ENCODE results near the gene TRIM66. TPM values are rescaled to one million over a fixed set of nuclear protein-coding genes. Genes with fewer than 3 reads are reported as not detected.

The TRIM66 gene
- total RNA-seq, 1 experiment from 2014 or later, result 2.1 TPM

- Mint-ChIP-seq H3K4me1 (peaks cover 51 to 54% of the 10 kb centered on the region in 2 experiments), H3K36me3 (ENCODE audit: insufficient read depth in 1 of 3, low read depth in 3 of 3) (peaks cover 10 to 33% (median 20%) of the 10 kb centered on the region in 3 experiments), H3K27ac (peak overlapping the region in 2 of 3 experiments; percentile 80 to 97; a peak in 5 of 7 replicates), H3K27me3 (ENCODE audit: low read depth) (no peaks in the 10 kb centered on the region; the same call in 1 of the 2 replicates), H3K4me3 (no peak overlapping the region), H3K9me3 (no peaks in the 10 kb centered on the region; a peak in 1 of 5 replicates)
- Histone ChIP-seq H2BK5ac (ENCODE audit: insufficient read length, low read length) (no peak overlapping the region), H2AK5ac (ENCODE audit: insufficient read length, low read length) (no peak overlapping the region), H2BK15ac (ENCODE audit: low read depth, low read length) (no peak overlapping the region), H2BK12ac (ENCODE audit: insufficient read length, low read depth, low read length) (no peak overlapping the region), H2BK120ac (ENCODE audit: low read depth, low read length, poor library complexity, severe bottlenecking) (no peak overlapping the region), H4K8ac (replicated peaks; ENCODE audit: insufficient read length, low read depth, low read length) (no peak overlapping the region), H4K20me1 (ENCODE audit: control insufficient read depth, insufficient read depth, insufficient read length) (no peaks in the 10 kb centered on the region), H3K23me2 (ENCODE audit: insufficient read length, low read depth, low read length, poor library complexity, severe bottlenecking) (no peaks in the 10 kb centered on the region), H3K4me2 (ENCODE audit: insufficient read depth, insufficient read length, low read length) (no peak overlapping the region), H3K9ac (ENCODE audit: extremely low read depth, insufficient read length, low read length) (no peak overlapping the region), H3K18ac (ENCODE audit: insufficient read length, low read depth, low read length) (peak overlapping the region; percentile 23), H4K5ac (ENCODE audit: insufficient read length, low read depth, low read length) (no peak overlapping the region), H3K4me1 (ENCODE audit: insufficient read depth, low read length) (peaks cover 30% of the 10 kb centered on the region; the same call in 1 of the 2 replicates), H3K27me3 (ENCODE audit: insufficient read depth, low read length) (no peaks in the 10 kb centered on the region), H3K27ac (ENCODE audit: insufficient read length, low read depth, low read length) (no peak overlapping the region), H3K79me2 (ENCODE audit: insufficient read depth, low read length) (no peaks in the 10 kb centered on the region), H4K91ac (ENCODE audit: insufficient read length, low read depth, low read length) (no peak overlapping the region), H3T11ph (ENCODE audit: low read length) (no peak overlapping the region), H2BK20ac (ENCODE audit: low read depth, low read length, poor library complexity, severe bottlenecking) (no peak overlapping the region), H3K14ac (ENCODE audit: insufficient read depth, low read length) (no peak overlapping the region), H3K56ac (ENCODE audit: insufficient read length, low read depth, low read length) (no peak overlapping the region), H3K79me1 (ENCODE audit: insufficient read depth, low read depth, low read length, poor library complexity, severe bottlenecking) (no peaks in the 10 kb centered on the region), H3K9me3 (ENCODE audit: control insufficient read depth, low read depth, low read length) (no peaks in the 10 kb centered on the region), H3K23ac (ENCODE audit: insufficient read length, low read depth, low read length) (no peak overlapping the region), H3K4ac (ENCODE audit: low read depth, low read length) (no peak overlapping the region), H2AFZ (ENCODE audit: low read length) (no peak overlapping the region)
- TF ChIP-seq CTCF (conservative IDR thresholded peaks at IDR 0.05), result no peak
- no CpG with 5 or more reads among the region's 14 CpGs for WGBS (ENCODE audit: extremely low coverage, insufficient read length, low lambda C conversion rate)
- no peak for DNase-seq
Observed at GRCh38 chr11:8702598-8702915, 20.1 kb upstream of the TRIM66 start.
